GM18498 (cell line): ENCODE measurements around the gene FSTL5.

Source experiments
- ATAC-seq: cut with Tn5 transposase; IDR thresholded peaks from one replicate; pipeline ENCODE4 v1.9.1; 2021; ENCODE audit warnings: mild to moderate bottlenecking, moderate library complexity; ENCODE audit not compliant: unreplicated experiment

Gene FSTL5

GRCh38 chr4:161948026-161948770 is 215.6 kb downstream of the FSTL5 start:
- no peak for ATAC-seq

- no peak for ATAC-seq
These were observed 226.2 kb downstream of the FSTL5 start for GRCh38 chr4:161937596-161937995.

GRCh38 chr4:161936625-161937550 is 226.9 kb downstream of the FSTL5 start:
- no peak for ATAC-seq

- no peak for ATAC-seq
These were observed 232.7 kb downstream of the FSTL5 start for GRCh38 chr4:161931089-161931488.

- no peak for ATAC-seq
These were observed 233.8 kb downstream of the FSTL5 start for GRCh38 chr4:161929956-161930355.

GRCh38 chr4:161926033-161926828 is 237.6 kb downstream of the FSTL5 start:
- no peak for ATAC-seq

GRCh38 chr4:161920304-161921052 is 243.3 kb downstream of the FSTL5 start:
- ATAC-seq: no peak

- no peak for ATAC-seq
These were observed 244.2 kb downstream of the FSTL5 start for GRCh38 chr4:161919442-161920220.

GRCh38 chr4:161916035-161916434 is 247.8 kb downstream of the FSTL5 start:
- ATAC-seq: no peak

- ATAC-seq: no peak
These were observed 256.2 kb downstream of the FSTL5 start for GRCh38 chr4:161907590-161907955.

GRCh38 chr4:161906836-161907589 is 256.8 kb downstream of the FSTL5 start:
- ATAC-seq: no peak

- ATAC-seq: no peak
These were observed 263.7 kb downstream of the FSTL5 start for GRCh38 chr4:161900110-161900509.

GRCh38 chr4:161894493-161895167 is 269.2 kb downstream of the FSTL5 start:
- ATAC-seq: no peak

GRCh38 chr4:161894014-161894413 is 269.8 kb downstream of the FSTL5 start:
- ATAC-seq: no peak

- ATAC-seq: no peak
These were observed 270.2 kb downstream of the FSTL5 start for GRCh38 chr4:161893566-161893965.

- ATAC-seq: no peak
These were observed 270.8 kb downstream of the FSTL5 start for GRCh38 chr4:161892951-161893350.

- ATAC-seq: no peak
These were observed 280.6 kb downstream of the FSTL5 start for GRCh38 chr4:161883157-161883556.

- ATAC-seq: no peak
These were observed 282.4 kb downstream of the FSTL5 start for GRCh38 chr4:161881370-161881769.
